Nephron progenitor cell (in vitro differentiated cells): ENCODE results near the gene ADARB2.

Source experiments
- DNase-seq: peaks from one replicate; pipeline ENCODE4 v3.0.0; 2021
- H3K27ac Mint-ChIP-seq: 2 replicates; pipeline ENCODE4 v1.8.0; 2021; ENCODE audit warnings: mild to moderate bottlenecking, moderate library complexity, mixed read lengths
- H3K27me3 Mint-ChIP-seq: 2 replicates; pipeline ENCODE4 v1.8.0; 2021; ENCODE audit warnings: mild to moderate bottlenecking, low read depth, mixed read lengths; ENCODE audit not compliant: poor library complexity
- H3K36me3 Mint-ChIP-seq: 2 replicates; pipeline ENCODE4 v1.8.0; 2021; ENCODE audit warnings: low read depth, mixed read lengths
- H3K4me1 Mint-ChIP-seq: 2 replicates; pipeline ENCODE4 v1.8.0; 2021; ENCODE audit warnings: mixed read lengths
- H3K4me3 Mint-ChIP-seq: 2 replicates; pipeline ENCODE4 v1.8.0; 2021; ENCODE audit warnings: mild to moderate bottlenecking, moderate library complexity, mixed read lengths
- H3K9me3 Mint-ChIP-seq: 2 replicates; pipeline ENCODE4 v1.8.0; 2021; ENCODE audit warnings: mild to moderate bottlenecking, moderate library complexity, mixed read lengths
- TF ChIP-seq, protein P1 (sequence below): fragments of 200-600 bp; sonication (generic); IDR thresholded peaks from 2 replicates; pipeline ENCODE4 v1.5.0; 2021; ENCODE audit warnings: antibody characterized with exemption

The ADARB2 gene

DNA sequence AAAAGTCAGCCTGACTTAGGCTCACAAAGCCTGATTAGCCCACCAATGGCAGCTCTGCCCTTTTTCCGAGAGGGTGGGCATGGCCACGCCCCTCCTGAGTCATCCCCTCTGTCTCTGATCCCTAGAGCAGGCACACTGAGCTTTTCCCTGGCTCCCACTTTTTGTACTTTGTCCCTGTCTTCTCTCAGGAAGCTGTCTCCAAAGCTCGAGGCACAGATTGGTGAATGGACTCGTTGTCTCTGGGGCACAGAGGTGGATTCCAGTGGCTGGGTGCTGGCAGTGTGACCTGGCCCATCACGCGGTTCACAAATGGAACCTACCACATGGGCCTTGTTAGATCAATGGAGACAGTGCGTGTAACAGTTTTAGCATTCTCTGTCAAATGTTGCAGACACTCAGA is 367.7 kb downstream of the ADARB2 start:
- Mint-ChIP-seq H3K27ac (no peak overlapping the region), H3K27me3 (peaks cover 9% of the 10 kb centered on the region), H3K36me3 (no peaks in the 10 kb centered on the region), H3K4me1 (peaks cover 17% of the 10 kb centered on the region), H3K9me3 (no peaks in the 10 kb centered on the region), H3K4me3 (no peak overlapping the region)
- TF ChIP-seq, protein P1, sequence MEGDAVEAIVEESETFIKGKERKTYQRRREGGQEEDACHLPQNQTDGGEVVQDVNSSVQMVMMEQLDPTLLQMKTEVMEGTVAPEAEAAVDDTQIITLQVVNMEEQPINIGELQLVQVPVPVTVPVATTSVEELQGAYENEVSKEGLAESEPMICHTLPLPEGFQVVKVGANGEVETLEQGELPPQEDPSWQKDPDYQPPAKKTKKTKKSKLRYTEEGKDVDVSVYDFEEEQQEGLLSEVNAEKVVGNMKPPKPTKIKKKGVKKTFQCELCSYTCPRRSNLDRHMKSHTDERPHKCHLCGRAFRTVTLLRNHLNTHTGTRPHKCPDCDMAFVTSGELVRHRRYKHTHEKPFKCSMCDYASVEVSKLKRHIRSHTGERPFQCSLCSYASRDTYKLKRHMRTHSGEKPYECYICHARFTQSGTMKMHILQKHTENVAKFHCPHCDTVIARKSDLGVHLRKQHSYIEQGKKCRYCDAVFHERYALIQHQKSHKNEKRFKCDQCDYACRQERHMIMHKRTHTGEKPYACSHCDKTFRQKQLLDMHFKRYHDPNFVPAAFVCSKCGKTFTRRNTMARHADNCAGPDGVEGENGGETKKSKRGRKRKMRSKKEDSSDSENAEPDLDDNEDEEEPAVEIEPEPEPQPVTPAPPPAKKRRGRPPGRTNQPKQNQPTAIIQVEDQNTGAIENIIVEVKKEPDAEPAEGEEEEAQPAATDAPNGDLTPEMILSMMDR = no peak
- no peak for DNase-seq

- DNase-seq = no peak
- Mint-ChIP-seq H3K36me3 (no peaks in the 10 kb centered on the region), H3K9me3 (no peaks in the 10 kb centered on the region), H3K27me3 (peaks cover 9% of the 10 kb centered on the region), H3K4me1 (peaks cover 17% of the 10 kb centered on the region), H3K27ac (no peak overlapping the region), H3K4me3 (no peak overlapping the region)
- TF ChIP-seq, protein P1 = no peak
Observed at GRCh38 chr10:1369197-1369596, 368.1 kb downstream of the ADARB2 start.

DNA sequence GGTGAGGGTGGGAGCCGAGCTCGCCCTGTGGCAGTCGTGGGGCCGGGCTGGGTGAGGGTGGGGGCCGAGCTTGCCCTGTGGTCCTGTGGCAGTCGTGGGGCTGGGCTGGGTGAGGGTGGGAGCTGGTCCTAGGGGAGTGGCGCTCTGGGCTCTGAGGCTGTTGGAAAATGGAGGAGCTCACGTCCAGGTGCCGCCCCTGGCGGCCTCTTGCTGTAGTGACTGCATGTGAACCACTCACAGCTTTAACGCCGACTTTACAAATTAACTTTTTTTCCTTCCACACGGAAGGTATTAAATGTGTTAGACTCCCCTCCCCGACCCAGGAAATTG is 368.5 kb downstream of the ADARB2 start:
- TF ChIP-seq, protein P1 = peak; percentile 61
- Mint-ChIP-seq H3K27me3 (peaks cover 9% of the 10 kb centered on the region), H3K36me3 (no peaks in the 10 kb centered on the region), H3K4me3 (no peak overlapping the region), H3K4me1 (peaks cover 17% of the 10 kb centered on the region), H3K9me3 (no peaks in the 10 kb centered on the region), H3K27ac (no peak overlapping the region)
- peak; percentile 70 for DNase-seq

DNA sequence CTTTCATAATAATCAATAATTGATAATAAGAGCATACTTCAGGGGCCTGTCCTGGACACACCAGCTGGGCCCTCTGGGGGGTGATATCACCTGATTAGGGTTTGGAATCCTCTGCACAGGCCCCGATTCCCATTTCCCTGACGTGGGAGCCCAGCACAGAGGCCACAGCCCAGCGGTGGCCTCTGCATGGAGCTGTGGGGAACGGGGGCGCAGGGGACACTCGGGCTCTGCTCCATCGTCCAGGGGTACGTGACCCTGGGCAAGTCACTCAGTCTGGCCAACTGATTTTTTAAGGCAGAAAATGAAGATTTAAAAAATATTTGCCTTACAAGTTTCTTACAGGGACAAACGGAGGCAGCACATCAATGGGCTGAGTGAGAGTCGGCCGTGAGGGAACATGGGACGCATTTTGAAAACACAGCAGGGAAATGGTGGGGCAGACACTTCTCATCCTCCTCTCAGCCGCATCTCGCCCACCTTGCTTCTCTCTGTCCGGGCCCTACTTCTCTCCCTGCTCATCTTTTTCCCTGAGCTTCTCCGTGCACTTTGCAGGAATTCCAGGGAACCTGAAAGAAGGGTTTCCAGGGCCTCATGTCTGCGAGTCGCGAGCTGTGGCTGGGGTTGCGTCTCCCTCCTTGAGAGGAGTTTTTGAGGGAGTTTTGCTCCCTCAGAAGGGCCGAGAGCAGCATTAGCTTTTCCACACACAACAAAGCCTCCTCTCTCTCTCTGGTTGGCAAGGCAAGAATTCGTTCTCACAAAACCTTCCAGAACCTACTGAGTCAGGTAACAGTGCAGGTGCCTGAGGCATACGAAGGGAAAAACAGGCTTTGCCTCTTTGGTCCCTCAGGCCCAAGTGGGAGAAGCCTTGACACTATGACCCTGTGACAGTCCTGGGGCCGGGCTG is 369.1 kb downstream of the ADARB2 start:
- Mint-ChIP-seq H3K36me3 (no peaks in the 10 kb centered on the region), H3K27ac (no peak overlapping the region)

GRCh38 chr10:1366811-1367425 is 370.4 kb downstream of the ADARB2 start:
- Mint-ChIP-seq H3K4me3 (no peak overlapping the region), H3K27ac (no peak overlapping the region), H3K27me3 (peaks cover 7% of the 10 kb centered on the region), H3K9me3 (no peaks in the 10 kb centered on the region), H3K4me1 (peaks cover 22% of the 10 kb centered on the region), H3K36me3 (no peaks in the 10 kb centered on the region)
- TF ChIP-seq, protein P1 = no peak
- DNase-seq = no peak

More for the DNA sequence above, 369.1 kb downstream of the ADARB2 start:
- Mint-ChIP-seq H3K4me3 (no peak overlapping the region), H3K4me1 (peaks cover 17% of the 10 kb centered on the region), H3K27me3 (peaks cover 9% of the 10 kb centered on the region), H3K9me3 (no peaks in the 10 kb centered on the region)
- TF ChIP-seq, protein P1 = no peak
- DNase-seq = no peak
